ENCODE measurements around the gene TRIM50.
"Not testable (repeated sequence)": the region's sequence is repeated elsewhere in the genome, so short reads cannot be mapped to it uniquely, and the experiment has no call there.

Gene TRIM50

GRCh38 chr7:73304071-73304470 lies 23.8 kb downstream of the TRIM50 start:
- Histone ChIP-seq H4K20me1 (ENCODE audit: insufficient read depth, low read length, poor library complexity, severe bottlenecking) (peaks cover 15% of the 10 kb centered on the region), H3K36me3 (ENCODE audit: insufficient read depth, low read length) (peaks cover 11% of the 10 kb centered on the region; the same call in 1 of the 2 replicates), H3K9me2 (replicated peaks; ENCODE audit: low read depth, low read length) (no peaks in the 10 kb centered on the region), H3K4me1 (ENCODE audit: insufficient read depth, low read length, poor library complexity, severe bottlenecking) (peaks cover 13% of the 10 kb centered on the region), H3K9me3 (ENCODE audit: insufficient read depth, low read depth, low read length) (no peaks in the 10 kb centered on the region), H2AFZ (ENCODE audit: low read length) (no peak overlapping the region), H3K27me3 (ENCODE audit: insufficient read depth, low read length, poor library complexity, severe bottlenecking) (no peaks in the 10 kb centered on the region), H3K4me2 (ENCODE audit: low read depth, low read length, poor library complexity, severe bottlenecking) (no peak overlapping the region), H3K4me3 (ENCODE audit: low read length, poor library complexity, severe bottlenecking) (no peak overlapping the region), H3F3A (ENCODE audit: low read depth) (no peaks in the 10 kb centered on the region), H3K79me2 (ENCODE audit: insufficient read depth, low read length) (peaks cover 33% of the 10 kb centered on the region), H3K9ac (ENCODE audit: low read depth, low read length, poor library complexity, severe bottlenecking) (no peak overlapping the region)
- TF ChIP-seq EZH2phosphoT487 (IDR thresholded peaks at IDR 0.05; ENCODE audit: borderline replicate concordance) (no peak), CTCF (conservative IDR thresholded peaks at IDR 0.05; ENCODE audit: low read length) (no peak)

GRCh38 chr7:73303546-73303945 lies 24.3 kb downstream of the TRIM50 start:
- Histone ChIP-seq H3K36me3 (ENCODE audit: insufficient read depth, low read length) (peaks cover 11% of the 10 kb centered on the region; the same call in 1 of the 2 replicates), H3K27me3 (ENCODE audit: insufficient read depth, low read length, poor library complexity, severe bottlenecking) (no peaks in the 10 kb centered on the region), H3F3A (ENCODE audit: low read depth) (no peaks in the 10 kb centered on the region), H4K20me1 (ENCODE audit: insufficient read depth, low read length, poor library complexity, severe bottlenecking) (peaks cover 15% of the 10 kb centered on the region), H3K4me2 (ENCODE audit: low read depth, low read length, poor library complexity, severe bottlenecking) (no peak overlapping the region), H2AFZ (ENCODE audit: low read length) (no peak overlapping the region), H3K9me3 (ENCODE audit: insufficient read depth, low read depth, low read length) (no peaks in the 10 kb centered on the region), H3K4me1 (ENCODE audit: insufficient read depth, low read length, poor library complexity, severe bottlenecking) (peaks cover 13% of the 10 kb centered on the region), H3K9me2 (replicated peaks; ENCODE audit: low read depth, low read length) (no peaks in the 10 kb centered on the region), H3K79me2 (ENCODE audit: insufficient read depth, low read length) (peaks cover 27% of the 10 kb centered on the region), H3K9ac (ENCODE audit: low read depth, low read length, poor library complexity, severe bottlenecking) (no peak overlapping the region), H3K4me3 (ENCODE audit: low read length, poor library complexity, severe bottlenecking) (no peak overlapping the region)
- TF ChIP-seq EZH2phosphoT487 (IDR thresholded peaks at IDR 0.05; ENCODE audit: borderline replicate concordance) (no peak), CTCF (conservative IDR thresholded peaks at IDR 0.05; ENCODE audit: low read length) (no peak)

- H3F3A ChIP-seq (ENCODE audit: low read depth); H3K27me3 ChIP-seq (ENCODE audit: insufficient read depth, low read length, poor library complexity, severe bottlenecking); H3K9me3 ChIP-seq (ENCODE audit: insufficient read depth, low read depth, low read length); H3K4me2 ChIP-seq (ENCODE audit: low read depth, low read length, poor library complexity, severe bottlenecking); H2AFZ ChIP-seq (ENCODE audit: low read length); H3K9ac ChIP-seq (ENCODE audit: low read depth, low read length, poor library complexity, severe bottlenecking); H3K9me2 ChIP-seq (replicated peaks; ENCODE audit: low read depth, low read length); H4K20me1 ChIP-seq (ENCODE audit: insufficient read depth, low read length, poor library complexity, severe bottlenecking); H3K4me3 ChIP-seq (ENCODE audit: low read length, poor library complexity, severe bottlenecking): not testable (repeated sequence)
- H3K4me1 ChIP-seq (ENCODE audit: insufficient read depth, low read length, poor library complexity, severe bottlenecking), result peaks cover 12% of the 10 kb centered on the region
- H3K79me2 ChIP-seq (ENCODE audit: insufficient read depth, low read length), result peaks cover 20% of the 10 kb centered on the region
- H3K36me3 ChIP-seq (ENCODE audit: insufficient read depth, low read length), result peaks cover 11% of the 10 kb centered on the region; the same call in 1 of the 2 replicates
These were observed 25.0 kb downstream of the TRIM50 start for GRCh38 chr7:73302846-73303245.

GRCh38 chr7:73301108-73301507 lies 26.8 kb downstream of the TRIM50 start:
- H3K4me1 ChIP-seq (ENCODE audit: insufficient read depth, low read length, poor library complexity, severe bottlenecking); H3K9ac ChIP-seq (ENCODE audit: low read depth, low read length, poor library complexity, severe bottlenecking); H3K4me2 ChIP-seq (ENCODE audit: low read depth, low read length, poor library complexity, severe bottlenecking); H3F3A ChIP-seq (ENCODE audit: low read depth); H3K9me2 ChIP-seq (replicated peaks; ENCODE audit: low read depth, low read length); H3K4me3 ChIP-seq (ENCODE audit: low read length, poor library complexity, severe bottlenecking); H2AFZ ChIP-seq (ENCODE audit: low read length); H4K20me1 ChIP-seq (ENCODE audit: insufficient read depth, low read length, poor library complexity, severe bottlenecking); H3K9me3 ChIP-seq (ENCODE audit: insufficient read depth, low read depth, low read length); H3K79me2 ChIP-seq (ENCODE audit: insufficient read depth, low read length); H3K27me3 ChIP-seq (ENCODE audit: insufficient read depth, low read length, poor library complexity, severe bottlenecking): not testable (repeated sequence)
- H3K36me3 ChIP-seq (ENCODE audit: insufficient read depth, low read length), result peaks cover 11% of the 10 kb centered on the region; the same call in 1 of the 2 replicates

- not testable (repeated sequence) for H3F3A ChIP-seq (ENCODE audit: low read depth); H2AFZ ChIP-seq (ENCODE audit: low read length); H3K4me3 ChIP-seq (ENCODE audit: low read length, poor library complexity, severe bottlenecking); H3K27me3 ChIP-seq (ENCODE audit: insufficient read depth, low read length, poor library complexity, severe bottlenecking); H3K9me3 ChIP-seq (ENCODE audit: insufficient read depth, low read depth, low read length); H3K9ac ChIP-seq (ENCODE audit: low read depth, low read length, poor library complexity, severe bottlenecking); H3K9me2 ChIP-seq (replicated peaks; ENCODE audit: low read depth, low read length); H3K4me2 ChIP-seq (ENCODE audit: low read depth, low read length, poor library complexity, severe bottlenecking); H4K20me1 ChIP-seq (ENCODE audit: insufficient read depth, low read length, poor library complexity, severe bottlenecking); H3K4me1 ChIP-seq (ENCODE audit: insufficient read depth, low read length, poor library complexity, severe bottlenecking); H3K79me2 ChIP-seq (ENCODE audit: insufficient read depth, low read length)
- peaks cover 11% of the 10 kb centered on the region; the same call in 1 of the 2 replicates for H3K36me3 ChIP-seq (ENCODE audit: insufficient read depth, low read length)
These were observed 28.1 kb downstream of the TRIM50 start for GRCh38 chr7:73299812-73300211.

GRCh38 chr7:73297706-73298105 lies 30.2 kb downstream of the TRIM50 start:
- H3K9me2 ChIP-seq (replicated peaks; ENCODE audit: low read depth, low read length); H4K20me1 ChIP-seq (ENCODE audit: insufficient read depth, low read length, poor library complexity, severe bottlenecking); H3K4me2 ChIP-seq (ENCODE audit: low read depth, low read length, poor library complexity, severe bottlenecking); H3K9me3 ChIP-seq (ENCODE audit: insufficient read depth, low read depth, low read length); H3K9ac ChIP-seq (ENCODE audit: low read depth, low read length, poor library complexity, severe bottlenecking); H3K36me3 ChIP-seq (ENCODE audit: insufficient read depth, low read length); H3K79me2 ChIP-seq (ENCODE audit: insufficient read depth, low read length); H3F3A ChIP-seq (ENCODE audit: low read depth); H3K4me1 ChIP-seq (ENCODE audit: insufficient read depth, low read length, poor library complexity, severe bottlenecking); H3K4me3 ChIP-seq (ENCODE audit: low read length, poor library complexity, severe bottlenecking); H2AFZ ChIP-seq (ENCODE audit: low read length); H3K27me3 ChIP-seq (ENCODE audit: insufficient read depth, low read length, poor library complexity, severe bottlenecking): not testable (repeated sequence)
